Ascending aorta (tissue), 2 donors: ENCODE results near the gene PIGV. TPM values are rescaled to one million over a fixed set of nuclear protein-coding genes. Genes with fewer than 3 reads are reported as not detected.
"Not testable (repeated sequence)": the region's sequence is repeated elsewhere in the genome, so short reads cannot be mapped to it uniquely, and the experiment has no call there.

ENCODE experiments used
- DNase-seq, 2 donors: peaks; one replicate each; pipeline ENCODE4 v3.0.0-alpha.2; 2019; ENCODE audit warnings: low spot score in 2 of 2
- H3K27ac ChIP-seq, 2 donors: fragments of 200-600 bp; sonication (generic); one replicate each; pipeline ENCODE4 v1.5.1; 2016 to 2017; ENCODE audit warnings: mild to moderate bottlenecking in 1 of 2
- H3K27me3 ChIP-seq: fragments of 200-600 bp; sonication (generic); one replicate; pipeline ENCODE4 v1.5.1; 2017
- H3K36me3 ChIP-seq, 2 donors: fragments of 200-600 bp; sonication (generic); one replicate each; pipeline ENCODE4 v1.5.1; 2016
- H3K4me1 ChIP-seq, 2 donors: fragments of 200-600 bp; sonication (generic); one replicate each; pipeline ENCODE4 v1.5.1; 2016 to 2017; ENCODE audit warnings: mild to moderate bottlenecking in 1 of 2
- H3K4me3 ChIP-seq, 2 donors: fragments of 200-600 bp; sonication (generic); one replicate each; pipeline ENCODE4 v1.5.1; 2016 to 2017; ENCODE audit warnings: mild to moderate bottlenecking in 1 of 2
- H3K9me3 ChIP-seq, 2 donors: fragments of 200-600 bp; sonication (generic); one replicate each; pipeline ENCODE4 v1.5.1; 2016
- intact Hi-C: fragments of 100-400 bp; cut with DNase I; formaldehyde crosslinking; loops from one replicate; pipeline ENCODE4 v1.15.1; 2023
- total RNA-seq: library from RNA; depleted of rRNA; stranded (reverse); fragments of >200 nt; gene quantifications from one replicate; pipeline ENCODE4 v1.1.0, GENCODE V29; 2016
- TF ChIP-seq, protein P1 (sequence below), 3 experiments: fragments of 200-600 bp in 2 of 3; fragments of 450-650 bp in 1 of 3; sonication (generic) in 2 of 3; IDR thresholded peaks; one replicate each; pipeline ENCODE4 v1.5.1; 2016 to 2019; ENCODE audit warnings: antibody characterized with exemption in 3 of 3, mild to moderate bottlenecking in 1 of 3, moderate library complexity in 1 of 3

PIGV gene
- total RNA-seq, 1 donor from 2014 or later, result 8.8 TPM

DNA sequence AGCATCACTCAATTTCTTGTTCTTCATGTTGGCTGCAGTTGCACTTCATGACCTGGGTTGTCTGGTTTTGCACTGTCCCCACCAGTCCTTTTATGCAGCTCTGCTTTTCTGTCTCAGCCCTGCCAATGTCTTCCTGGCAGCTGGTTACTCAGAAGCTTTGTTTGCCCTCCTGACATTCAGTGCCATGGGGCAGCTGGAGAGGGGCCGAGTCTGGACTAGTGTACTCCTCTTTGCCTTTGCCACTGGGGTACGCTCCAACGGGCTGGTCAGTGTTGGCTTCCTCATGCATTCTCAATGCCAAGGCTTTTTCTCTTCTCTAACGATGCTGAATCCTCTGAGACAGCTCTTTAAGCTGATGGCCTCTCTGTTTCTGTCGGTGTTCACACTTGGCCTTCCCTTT, 6.6 kb downstream of the PIGV start:
- no peak for DNase-seq
- TF ChIP-seq, protein P1, sequence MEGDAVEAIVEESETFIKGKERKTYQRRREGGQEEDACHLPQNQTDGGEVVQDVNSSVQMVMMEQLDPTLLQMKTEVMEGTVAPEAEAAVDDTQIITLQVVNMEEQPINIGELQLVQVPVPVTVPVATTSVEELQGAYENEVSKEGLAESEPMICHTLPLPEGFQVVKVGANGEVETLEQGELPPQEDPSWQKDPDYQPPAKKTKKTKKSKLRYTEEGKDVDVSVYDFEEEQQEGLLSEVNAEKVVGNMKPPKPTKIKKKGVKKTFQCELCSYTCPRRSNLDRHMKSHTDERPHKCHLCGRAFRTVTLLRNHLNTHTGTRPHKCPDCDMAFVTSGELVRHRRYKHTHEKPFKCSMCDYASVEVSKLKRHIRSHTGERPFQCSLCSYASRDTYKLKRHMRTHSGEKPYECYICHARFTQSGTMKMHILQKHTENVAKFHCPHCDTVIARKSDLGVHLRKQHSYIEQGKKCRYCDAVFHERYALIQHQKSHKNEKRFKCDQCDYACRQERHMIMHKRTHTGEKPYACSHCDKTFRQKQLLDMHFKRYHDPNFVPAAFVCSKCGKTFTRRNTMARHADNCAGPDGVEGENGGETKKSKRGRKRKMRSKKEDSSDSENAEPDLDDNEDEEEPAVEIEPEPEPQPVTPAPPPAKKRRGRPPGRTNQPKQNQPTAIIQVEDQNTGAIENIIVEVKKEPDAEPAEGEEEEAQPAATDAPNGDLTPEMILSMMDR (IDR thresholded peaks at IDR 0.05), result no peak
- Histone ChIP-seq H3K4me3 (no peak overlapping the region), H3K36me3 (peaks cover 9 to 28% of the 10 kb centered on the region in 2 donors), H3K9me3 (no peaks in the 10 kb centered on the region), H3K4me1 (no peaks in the 10 kb centered on the region), H3K27me3 (no peaks in the 10 kb centered on the region), H3K27ac (no peak overlapping the region)
- intact Hi-C loops, result no loop called here

GRCh38 chr1:26797627-26798026, 9.9 kb downstream of the PIGV start:
- H3K36me3 ChIP-seq, result peaks cover 9 to 28% of the 10 kb centered on the region in 2 donors
- no peak overlapping the region for H3K27ac ChIP-seq
- no peaks in the 10 kb centered on the region for H3K27me3 ChIP-seq
- TF ChIP-seq, protein P1 (IDR thresholded peaks at IDR 0.05), result no peak
- H3K4me3 ChIP-seq, result no peak overlapping the region
- intact Hi-C loops, result no loop called here
- no peak for DNase-seq
- peaks cover 0 to 4% of the 10 kb centered on the region in 2 donors for H3K4me1 ChIP-seq
- H3K9me3 ChIP-seq, result no peaks in the 10 kb centered on the region

DNA sequence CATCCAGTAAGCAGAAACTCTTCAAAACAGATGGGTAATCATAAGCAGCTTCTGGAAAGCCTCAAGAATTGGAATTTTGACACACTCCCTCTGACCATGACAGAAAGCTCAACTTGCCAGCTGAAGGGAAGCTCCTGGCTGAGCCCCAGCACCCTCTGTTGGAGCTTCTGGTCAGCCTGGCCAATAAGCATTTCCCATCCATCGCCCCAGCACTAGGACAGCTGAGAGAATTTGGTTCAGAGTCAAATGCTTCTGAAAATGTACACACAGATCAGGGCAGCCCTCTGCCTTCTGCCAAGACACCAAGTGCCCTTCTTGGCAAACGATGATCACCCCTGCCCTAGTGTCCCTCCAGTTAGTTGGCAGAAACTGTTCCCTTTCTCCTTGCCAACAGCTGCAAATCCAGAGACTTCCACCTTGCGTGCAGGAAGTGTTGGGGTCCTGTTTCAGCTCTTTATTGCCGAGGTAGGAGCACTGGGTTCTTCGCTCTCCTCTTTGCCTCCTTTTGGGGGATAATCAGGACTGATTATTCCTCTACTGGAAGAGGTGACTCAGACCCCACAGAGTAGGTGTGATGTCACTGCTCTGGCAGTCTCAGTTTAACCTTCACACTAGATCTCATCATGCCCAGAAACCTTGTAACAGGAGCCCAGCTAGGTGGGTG, 11.9 kb downstream of the PIGV start:
- no peak for DNase-seq
- H3K27ac ChIP-seq, result peak overlapping the region; percentile 13 to 48

GRCh38 chr1:26803932-26804331, 16.2 kb downstream of the PIGV start:
- DNase-seq, H3K9me3 ChIP-seq, H3K4me1 ChIP-seq, H3K4me3 ChIP-seq, H3K36me3 ChIP-seq, H3K27ac ChIP-seq, H3K27me3 ChIP-seq, intact Hi-C loops: not testable (repeated sequence)

More for the DNA sequence above, 11.9 kb downstream of the PIGV start:
- Histone ChIP-seq H3K4me3 (no peak overlapping the region), H3K27me3 (no peaks in the 10 kb centered on the region), H3K4me1 (peaks cover 0 to 4% of the 10 kb centered on the region in 2 donors), H3K36me3 (peaks cover 3 to 20% of the 10 kb centered on the region in 2 donors), H3K9me3 (no peaks in the 10 kb centered on the region)
- TF ChIP-seq, protein P1 (IDR thresholded peaks at IDR 0.05), result no peak
- intact Hi-C loops, result no loop called here

DNA sequence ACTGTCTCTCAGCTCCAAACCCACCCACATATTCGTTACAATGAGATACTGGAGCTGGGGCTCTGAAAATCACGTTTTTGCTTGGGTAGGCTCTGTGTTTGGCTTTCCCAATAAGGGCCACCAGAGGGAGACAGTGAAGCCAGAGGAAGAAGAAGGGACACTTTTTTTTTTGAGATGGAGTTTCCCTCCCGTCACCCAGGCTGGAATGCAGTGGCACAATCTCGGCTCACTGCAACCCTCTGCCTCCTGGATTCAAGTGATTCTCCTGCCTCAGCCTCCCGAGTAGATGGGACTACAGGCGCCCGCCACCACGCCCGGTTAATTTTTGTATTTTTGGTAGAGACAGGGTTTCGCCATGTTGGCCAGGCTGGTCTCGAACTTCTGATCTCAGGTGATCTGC, 22.4 kb downstream of the PIGV start:
- peak in 1 of 2 donors; percentile 80 for DNase-seq
- H3K4me3 ChIP-seq, H3K27ac ChIP-seq, H3K9me3 ChIP-seq, H3K27me3 ChIP-seq, H3K4me1 ChIP-seq, H3K36me3 ChIP-seq: not testable (repeated sequence)
- intact Hi-C loops, result loop anchor here (2.0 kb wide), 1 partner anchor 69 kb away; no protein-coding TSS in a partner anchor
- TF ChIP-seq, protein P1 (IDR thresholded peaks at IDR 0.05), result peak; percentile 62 to 78 (median 67)

DNA sequence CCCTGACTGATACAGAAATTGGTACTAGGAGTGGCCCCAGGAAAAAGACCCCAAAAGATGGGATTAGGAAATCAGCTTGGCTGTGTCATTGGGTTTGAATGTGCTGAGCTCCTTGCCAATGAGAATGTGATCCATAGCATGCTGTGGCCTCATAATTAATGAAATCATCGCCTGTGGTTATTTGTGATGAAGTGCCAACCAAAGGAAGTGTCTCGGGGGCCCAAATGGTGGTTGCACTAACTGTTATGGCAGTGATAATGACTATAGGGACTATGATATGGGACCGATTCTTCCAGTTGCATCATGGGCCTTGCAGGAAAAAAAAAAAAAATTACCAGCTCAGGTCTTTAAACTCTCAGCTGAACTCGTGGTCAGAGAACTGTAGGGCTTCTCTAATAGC, 23.3 kb downstream of the PIGV start:
- Histone ChIP-seq H3K4me3 (no peak overlapping the region), H3K4me1 (no peaks in the 10 kb centered on the region), H3K27ac (no peak overlapping the region), H3K9me3 (no peaks in the 10 kb centered on the region), H3K36me3 (no peaks in the 10 kb centered on the region), H3K27me3 (no peaks in the 10 kb centered on the region)
- no peak for DNase-seq
- intact Hi-C loops, result loop anchor here (2.0 kb wide), 1 partner anchor 68 kb away; no protein-coding TSS in a partner anchor
- TF ChIP-seq, protein P1 (IDR thresholded peaks at IDR 0.05), result no peak
